GM19372 (cell line): ENCODE results near the gene CEBPZ.
"Not testable (repeated sequence)": the region's sequence is repeated elsewhere in the genome, so short reads cannot be mapped to it uniquely, and the experiment has no call there.

Experiments
- ATAC-seq: cut with Tn5 transposase; IDR thresholded peaks from one replicate; pipeline ENCODE4 v1.9.1; 2021; ENCODE audit warnings: mild to moderate bottlenecking, low read depth, moderate library complexity; ENCODE audit not compliant: unreplicated experiment

Gene CEBPZ

DNA sequence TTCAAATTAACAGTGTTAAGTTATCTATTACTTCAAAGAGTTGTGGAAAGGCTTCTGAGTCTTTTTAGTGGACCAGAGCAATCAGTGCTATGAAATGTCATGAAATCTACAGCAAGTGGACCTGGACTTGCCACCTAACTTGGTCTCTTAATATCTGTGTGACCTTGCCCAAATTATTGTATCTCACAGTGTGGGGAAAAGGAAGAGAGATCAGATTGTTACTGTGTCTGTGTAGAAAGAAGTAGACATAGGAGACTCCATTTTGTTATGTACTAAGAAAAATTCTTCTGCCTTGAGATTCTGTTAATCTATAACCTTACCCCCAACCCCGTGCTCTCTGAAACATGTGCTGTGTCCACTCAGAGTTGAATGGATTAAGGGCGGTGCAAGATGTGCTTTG lies 6.3 kb downstream of the CEBPZ start:
- not testable (repeated sequence) for ATAC-seq

DNA sequence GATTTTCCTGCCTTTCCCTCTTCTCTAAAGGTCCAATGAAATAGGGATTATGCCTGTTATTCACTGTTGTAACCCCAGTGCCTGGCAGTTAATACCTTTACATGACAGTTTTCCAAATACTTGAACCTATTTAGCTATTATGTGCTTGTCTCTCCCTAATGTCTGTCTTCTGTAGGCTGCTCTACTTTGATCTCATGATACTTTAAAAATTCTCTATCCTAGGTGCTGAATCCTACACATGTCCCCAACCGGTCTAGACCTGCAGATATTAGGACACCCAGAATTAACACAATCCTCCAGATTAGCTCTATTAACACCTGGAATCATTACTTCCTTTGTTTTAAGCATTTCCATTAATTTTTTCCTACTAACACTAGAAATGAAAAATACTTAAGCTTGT lies 7.3 kb downstream of the CEBPZ start:
- ATAC-seq = no peak

DNA sequence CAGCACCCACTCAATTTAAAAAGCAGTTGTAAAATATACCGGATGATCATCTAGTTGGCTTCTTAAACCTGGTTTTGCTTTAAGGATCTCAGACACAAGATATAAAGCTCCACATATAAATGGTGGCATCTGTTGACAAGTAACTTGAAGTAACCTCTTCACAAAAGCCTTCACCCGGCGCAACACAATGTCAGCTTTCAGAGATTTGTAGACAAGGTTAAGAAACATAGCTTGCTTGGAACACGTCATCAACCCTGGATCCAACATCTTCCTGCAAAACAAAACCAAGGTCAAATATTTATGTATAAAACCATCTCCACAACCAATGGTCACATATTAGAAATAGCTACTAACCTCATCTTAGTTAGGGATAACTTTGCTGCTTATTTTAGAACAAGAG lies 8.3 kb downstream of the CEBPZ start:
- ATAC-seq = no peak

DNA sequence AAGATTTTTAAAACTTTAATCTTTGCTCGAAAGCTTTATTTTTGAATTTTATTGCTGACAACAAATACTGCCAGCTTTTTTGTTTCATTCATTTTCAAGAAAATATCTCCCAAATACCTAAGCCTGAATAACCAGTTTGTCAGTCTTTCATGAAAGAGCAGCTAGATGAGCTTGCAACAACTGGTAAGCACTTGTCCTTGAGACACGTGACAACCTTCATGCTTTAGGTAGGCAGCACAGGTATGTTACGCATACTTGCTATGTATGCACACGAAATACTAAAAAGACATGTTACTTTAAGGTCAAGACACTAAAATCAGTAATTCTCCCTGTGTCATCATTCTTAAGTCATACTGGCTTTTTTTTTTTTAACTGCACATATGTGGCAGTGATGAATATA lies 12.3 kb downstream of the CEBPZ start:
- no peak for ATAC-seq

DNA sequence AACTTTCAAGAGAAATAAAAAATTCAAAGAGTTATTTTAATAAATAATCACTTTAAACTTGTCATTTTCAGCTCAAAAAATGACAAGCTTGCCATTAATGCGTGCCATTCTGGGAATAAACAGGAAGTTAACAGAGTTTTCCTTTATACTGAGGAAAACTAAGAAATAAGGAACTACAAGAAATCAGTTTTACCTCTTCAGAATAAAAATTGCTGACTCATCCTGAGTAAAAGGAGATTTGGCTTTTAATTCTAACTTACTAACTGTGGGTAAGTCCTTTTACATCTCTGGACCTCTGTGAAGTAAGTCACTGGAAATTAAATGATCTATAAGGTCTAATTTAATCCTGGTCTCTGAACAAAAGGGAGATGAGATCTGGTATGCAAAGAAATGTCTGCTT lies 16.1 kb downstream of the CEBPZ start:
- no peak for ATAC-seq

DNA sequence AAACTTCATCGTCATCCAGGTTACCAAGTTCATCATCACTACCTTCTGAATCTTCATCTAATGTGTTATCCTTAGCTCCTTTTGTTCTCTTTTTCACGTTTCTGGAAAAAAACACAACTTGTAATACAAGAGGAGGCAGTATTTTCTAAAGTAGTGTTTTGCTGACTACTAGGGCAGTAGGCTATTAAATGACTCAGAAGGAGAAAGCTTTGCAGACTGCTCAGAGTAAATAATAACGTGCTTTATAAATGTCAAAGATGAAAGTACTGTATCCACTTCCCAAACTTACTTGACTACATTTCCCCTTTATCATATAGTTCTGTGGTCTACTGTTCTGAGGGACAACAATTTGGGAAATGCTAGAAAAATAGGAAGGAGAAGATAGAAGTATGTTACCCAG lies 19.5 kb downstream of the CEBPZ start:
- ATAC-seq = no peak

DNA sequence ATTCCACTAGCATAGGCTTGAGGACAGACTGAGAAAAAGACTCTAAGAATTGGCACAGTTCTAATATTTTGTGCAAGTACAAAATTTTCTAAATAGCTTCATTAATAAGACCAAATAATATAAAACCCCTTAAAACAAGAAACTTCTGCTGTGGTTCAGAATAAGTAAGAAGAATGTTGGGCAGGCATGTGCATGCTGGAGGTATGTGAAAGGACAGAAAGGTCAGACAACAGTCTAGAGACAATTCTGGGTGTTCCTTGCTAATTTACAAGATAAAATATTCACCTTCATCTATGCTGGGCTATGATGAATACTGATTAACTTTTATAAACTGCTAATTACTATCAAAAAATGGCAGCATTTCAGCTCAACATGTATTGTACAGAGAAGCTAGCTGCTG lies 20.2 kb downstream of the CEBPZ start:
- ATAC-seq = no peak

DNA sequence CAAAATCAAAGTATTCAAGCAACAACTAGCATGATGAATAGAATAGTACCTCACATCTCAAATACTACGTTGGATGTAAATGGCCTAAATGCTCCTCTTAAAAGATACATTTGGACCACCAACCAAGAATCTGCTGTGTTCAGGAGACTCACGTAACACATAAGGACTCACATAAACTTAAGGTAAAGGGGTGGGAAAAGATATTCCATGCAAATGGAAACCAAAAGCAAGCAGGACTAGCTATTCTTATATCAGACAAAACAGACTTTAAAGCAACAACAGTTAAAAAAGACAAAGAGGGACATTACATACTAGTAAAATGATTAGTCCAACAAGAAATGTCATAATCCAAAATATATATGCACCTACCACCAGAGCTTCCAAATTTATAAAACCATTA lies 24.6 kb downstream of the CEBPZ start:
- not testable (repeated sequence) for ATAC-seq

DNA sequence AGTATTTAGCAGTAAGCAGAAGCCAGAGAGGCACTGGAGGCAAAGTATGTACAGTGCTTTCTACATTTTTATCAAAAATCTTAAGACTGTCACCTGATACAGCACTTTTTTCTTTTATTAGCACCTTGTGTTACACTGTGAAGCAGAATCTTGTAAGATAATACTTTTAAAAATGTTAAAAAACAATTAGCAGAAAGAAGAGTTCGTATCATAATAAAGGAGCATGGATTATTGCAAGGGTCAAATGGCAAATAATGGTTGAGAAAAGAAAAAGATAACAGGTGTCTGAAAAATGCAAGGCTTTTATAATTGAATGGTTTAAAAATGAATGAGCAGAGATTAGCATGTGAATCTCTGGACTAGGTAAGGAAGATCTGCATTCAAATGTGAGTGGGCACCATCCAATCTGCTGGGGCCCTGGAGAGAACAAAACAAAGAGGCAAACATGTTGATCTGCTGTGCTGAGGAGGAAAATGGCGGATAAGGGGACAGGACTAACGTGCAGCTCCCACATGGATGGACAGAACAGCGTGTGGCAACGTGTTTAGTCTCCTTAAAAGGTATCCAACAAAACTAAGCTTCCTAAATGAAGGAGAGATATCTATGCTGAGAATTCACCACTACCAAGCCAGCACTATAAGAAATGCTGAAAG lies 25.6 kb downstream of the CEBPZ start:
- ATAC-seq = no peak

DNA sequence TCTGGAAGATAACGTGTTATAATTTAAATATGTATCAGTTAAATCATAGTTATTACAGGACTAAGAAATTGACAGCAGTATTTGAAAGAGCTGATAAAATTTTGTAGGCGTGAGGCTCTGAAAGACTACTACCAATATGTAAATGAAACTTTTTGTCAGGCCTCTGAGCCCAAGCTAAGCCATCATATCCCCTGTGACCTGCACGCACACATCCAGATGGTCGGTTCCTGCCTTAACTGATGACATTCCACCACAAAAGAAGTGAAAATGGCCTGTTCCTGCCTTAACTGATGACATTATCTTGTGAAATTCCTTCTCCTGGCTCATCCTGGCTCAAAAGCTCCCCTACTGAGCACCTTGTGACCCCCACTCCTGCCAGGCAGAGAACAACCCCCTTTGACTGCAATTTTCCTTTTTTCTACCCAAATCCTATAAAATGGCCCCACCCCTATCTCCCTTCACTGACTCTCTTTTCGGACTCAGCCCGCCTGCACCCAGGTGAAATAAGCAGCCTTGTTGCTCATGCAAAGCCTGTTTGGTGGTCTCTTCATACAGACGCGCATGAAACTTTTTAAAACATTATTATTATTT lies 26.2 kb downstream of the CEBPZ start:
- ATAC-seq = not testable (repeated sequence)

DNA sequence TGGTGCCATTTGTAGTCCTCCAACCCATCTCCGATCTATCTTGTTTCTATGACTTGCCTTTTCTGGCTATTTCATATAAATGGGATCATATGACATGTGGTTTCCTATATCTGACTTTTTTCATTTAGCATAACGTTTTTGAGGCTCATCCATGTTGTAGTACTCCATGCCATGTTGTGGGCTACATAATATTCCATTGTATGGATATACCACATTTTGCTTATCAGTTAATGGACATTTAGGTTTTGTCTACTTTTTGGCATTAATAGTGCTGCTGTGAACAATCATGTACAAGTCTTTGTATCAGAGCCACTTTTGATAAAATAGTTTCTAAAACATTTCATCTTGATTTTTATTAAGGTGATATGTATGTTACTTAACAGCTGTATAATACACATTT lies 27.7 kb downstream of the CEBPZ start:
- ATAC-seq = no peak

DNA sequence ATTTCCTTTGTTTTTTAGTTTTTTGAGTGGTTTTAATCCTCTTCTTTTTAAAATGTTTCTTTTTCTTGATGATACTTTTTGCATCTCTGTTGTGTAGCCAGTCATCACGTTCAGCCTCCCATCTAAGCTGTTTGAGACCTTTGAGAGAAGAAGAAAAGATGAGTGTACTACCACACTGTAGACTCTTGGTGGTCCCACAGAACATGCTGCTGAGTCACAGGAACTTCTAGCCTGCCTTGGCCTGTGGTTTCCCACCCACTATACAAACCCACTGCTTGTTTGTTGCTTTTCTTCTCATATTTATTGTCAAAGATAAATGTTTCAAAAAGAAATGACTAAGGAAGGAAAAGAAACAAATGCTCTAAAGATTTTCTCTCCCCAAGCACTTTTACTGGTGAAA lies 29.6 kb downstream of the CEBPZ start:
- no peak for ATAC-seq

DNA sequence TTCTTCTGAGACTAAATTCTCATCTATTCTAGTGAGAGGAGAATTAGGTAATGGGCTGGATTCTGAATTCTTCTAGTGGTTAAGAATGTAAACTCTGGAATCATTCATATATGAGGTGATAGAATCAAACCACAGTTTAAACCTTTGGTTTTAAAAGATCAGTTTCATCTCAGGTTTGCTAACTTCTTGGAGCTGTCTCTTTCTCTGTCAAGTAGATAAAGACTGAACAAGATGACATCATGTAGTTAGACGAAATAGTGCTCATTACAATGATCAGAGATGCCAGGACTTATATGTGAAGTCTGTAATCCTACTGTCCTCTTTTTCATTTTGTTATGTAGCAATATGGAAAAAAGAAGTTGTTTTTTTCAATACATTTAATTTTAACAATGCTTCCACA lies 30.2 kb downstream of the CEBPZ start:
- ATAC-seq = no peak

DNA sequence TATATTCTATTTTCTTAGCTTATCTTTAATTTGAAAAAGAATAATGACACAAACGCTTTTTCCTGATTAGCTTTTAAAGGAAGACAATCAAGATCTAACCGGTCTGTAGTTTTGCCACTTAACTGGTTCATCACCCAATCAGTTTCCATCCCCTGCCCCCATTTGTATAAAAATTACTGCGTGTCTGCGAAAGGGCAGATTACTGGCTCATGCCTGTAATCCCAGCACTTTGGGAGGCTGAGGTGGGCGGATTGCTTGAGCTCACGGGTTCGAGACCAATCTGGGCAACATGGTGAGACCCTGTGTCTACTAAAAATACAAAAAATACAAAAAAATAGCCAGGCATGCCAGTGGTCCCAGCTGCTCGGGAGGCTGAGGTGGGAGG lies 32.7 kb downstream of the CEBPZ start:
- no peak for ATAC-seq

DNA sequence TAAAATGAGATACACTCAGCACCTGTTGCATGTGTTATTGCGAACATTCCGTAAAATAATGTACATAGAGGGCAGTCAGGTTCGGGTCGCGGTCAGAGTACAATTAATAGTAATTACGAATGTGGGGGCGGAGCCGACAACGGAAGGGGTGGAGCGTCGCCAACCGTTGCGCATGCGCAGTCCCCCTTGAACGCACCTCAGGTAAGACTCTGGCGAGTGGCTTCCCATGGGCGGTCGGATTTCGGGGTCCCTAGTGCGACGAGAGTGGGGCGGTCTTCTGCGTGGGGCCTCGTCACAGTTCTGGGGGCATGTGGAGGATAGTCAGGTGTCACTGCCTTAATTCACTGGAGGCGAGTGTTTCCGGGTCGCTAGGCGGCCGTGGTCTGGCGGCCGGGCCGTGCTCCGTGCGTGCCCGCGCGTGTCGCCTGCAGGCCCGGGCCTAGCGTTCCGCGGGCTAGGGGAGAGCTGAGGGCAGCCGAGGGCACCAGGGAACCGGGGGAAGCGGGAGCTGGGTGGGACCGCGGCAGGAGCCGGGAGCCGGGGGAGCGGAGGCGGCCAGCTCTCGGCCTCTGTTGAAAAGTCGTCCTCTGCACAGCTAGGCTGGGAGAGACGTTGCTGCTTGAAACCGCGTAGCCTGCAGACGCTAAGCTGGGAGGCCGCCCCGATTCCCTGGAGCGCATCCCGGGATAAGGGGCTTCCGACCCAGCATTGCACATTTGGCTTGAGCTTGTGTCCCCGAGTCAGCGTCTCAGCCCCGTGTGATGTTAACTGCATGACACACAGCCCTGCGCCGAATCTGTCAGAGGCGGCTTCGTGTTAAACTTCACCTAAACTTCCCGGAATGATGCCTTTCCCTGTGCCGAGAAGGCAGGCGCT lies 34.8 kb downstream of the CEBPZ start, which contains the start of gene CEBPZOS:
TSS of gene CEBPZOS (plus strand) at position 177 of the 876 bp plus-strand sequence. CDS start 3,209 bp downstream, outside the sequence.
- peak; percentile 70 for ATAC-seq

DNA sequence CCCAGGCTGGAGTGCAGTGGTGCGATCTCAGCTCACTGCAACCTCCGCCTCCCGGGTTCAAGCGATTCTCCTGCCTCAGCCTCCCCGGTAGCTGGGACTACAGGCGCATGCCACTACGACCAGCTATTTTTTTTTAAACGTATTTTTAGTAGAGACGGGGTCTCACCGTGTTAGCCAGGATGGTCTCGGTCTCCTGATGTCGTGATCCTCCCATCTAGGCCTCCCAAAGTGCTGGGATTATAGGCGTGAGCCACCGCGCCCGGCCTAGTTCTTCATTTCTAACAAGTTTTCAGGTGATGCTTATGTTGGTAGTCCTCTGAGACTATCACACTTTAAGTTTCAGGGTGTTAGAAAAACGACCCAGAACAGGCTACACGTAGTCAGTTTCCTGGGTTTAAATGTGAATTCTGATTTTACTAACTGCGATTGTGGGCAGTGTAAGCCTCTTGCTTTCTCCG lies 35.5 kb downstream of the CEBPZ start:
- ATAC-seq = not testable (repeated sequence)

DNA sequence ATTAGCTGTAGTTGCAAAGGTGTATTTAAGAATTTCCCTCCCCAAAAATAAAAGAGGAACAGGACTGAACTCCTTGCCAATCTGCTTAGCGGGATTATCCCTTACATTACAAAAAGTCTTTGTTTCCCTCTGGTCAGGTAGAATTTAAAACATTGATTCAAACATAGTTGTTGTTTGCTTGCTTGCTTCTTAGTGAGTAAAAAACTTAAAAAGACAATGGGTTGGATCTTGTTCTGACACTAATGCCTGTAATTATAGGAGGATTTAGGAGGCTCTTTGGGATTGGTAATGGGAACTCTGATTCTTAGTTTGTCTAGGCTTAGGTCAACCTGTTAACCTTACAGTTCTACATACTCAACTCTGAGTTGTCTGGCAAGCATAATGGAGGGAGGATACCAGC lies 38.8 kb downstream of the CEBPZ start:
- no peak for ATAC-seq

DNA sequence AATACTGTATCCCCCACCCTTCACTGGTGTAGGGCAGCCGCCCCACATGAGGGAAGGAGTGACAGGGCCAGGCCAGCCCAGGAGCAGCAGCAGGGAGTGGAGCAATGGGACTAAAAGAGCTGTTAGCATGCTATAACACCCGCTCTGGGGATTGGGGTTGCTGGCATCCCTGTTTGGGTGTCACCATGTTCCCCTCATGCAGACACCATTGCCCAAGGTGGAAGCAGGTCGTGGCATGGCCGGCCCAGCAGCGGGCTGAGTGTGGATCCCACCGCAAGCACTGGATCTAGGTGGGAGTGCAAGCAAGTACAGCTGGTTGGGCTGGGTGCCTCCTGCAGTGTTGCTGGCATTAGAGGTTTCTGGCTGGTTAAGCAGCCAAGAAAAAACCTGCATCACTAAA lies 39.6 kb downstream of the CEBPZ start:
- no peak for ATAC-seq

DNA sequence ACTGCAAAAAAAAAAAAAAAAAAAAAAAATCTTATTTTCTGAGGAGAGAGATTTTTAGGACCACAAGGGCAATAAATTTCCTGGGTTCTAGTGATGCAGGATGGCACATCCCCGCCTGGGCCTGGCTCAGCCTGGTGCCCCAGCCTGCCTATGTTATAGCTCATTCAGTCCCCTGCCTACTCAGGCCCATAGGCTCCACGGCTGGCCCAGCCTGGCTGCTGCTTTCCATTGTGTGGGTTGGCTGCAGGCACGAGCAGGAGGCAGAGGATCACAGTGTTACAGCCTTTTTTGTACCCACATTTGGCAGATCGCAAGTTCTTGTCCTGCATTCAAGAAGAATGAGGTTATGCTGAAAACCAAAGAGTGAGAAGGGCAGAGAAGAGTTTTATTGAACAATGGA lies 40.1 kb downstream of the CEBPZ start:
- no peak for ATAC-seq

DNA sequence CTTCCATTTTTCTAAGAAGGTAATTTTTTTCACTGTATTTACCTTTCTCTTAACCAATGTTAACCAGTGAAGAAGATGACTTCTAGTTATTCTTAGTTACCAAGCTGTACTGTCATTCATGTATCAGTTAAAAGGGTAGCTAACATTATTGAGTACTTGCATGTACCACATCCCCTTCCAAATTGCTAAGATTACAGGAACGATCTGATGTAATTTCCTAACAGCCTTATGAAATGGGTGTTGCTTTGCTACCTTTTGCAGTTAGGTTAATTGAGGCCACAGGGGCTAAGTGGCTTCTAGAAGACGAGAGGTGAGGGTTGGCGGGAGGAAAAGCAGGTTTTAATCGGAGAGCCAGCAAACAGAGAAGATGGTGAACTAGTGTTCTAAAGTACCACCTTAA lies 41.1 kb downstream of the CEBPZ start:
- no peak for ATAC-seq

DNA sequence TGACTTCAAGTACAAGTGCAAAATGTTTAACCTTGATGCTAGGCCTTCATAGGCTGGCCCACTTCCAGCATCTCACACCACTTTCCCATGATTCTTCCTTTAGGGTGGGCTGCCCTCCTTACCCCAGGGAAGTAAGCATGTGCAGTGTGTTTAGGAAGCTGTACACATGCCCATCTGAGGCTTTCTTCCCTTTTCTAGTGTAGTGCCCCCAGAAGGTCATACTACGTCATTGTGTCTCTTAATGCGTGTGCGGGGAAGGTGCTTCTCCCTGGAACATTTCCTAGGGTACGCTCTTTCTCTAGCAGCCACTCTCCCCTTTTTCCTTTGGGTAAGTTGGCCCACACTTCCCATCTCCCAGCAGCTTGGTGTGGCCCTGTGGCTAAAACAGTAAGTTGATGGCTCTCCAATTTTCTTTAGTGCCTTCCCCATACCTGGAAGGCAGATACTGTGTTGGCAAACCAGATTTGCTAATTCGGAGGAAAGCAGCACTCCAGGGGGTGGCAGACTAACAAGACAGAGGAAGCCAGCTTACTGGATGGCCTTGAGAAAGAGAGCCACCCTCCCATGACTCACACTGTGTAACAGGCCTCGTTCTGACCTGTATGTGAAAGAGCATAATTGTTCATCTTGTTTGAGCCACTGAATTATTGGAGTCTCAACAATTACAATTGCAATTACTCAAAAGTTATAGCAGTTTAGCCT lies 41.8 kb downstream of the CEBPZ start:
- no peak for ATAC-seq
